GM18873 (cell line): Measurements from ENCODE around the gene POM121.
"Not testable (repeated sequence)": the region's sequence is repeated elsewhere in the genome, so short reads cannot be mapped to it uniquely, and the experiment has no call there.

Source experiments
- ATAC-seq: cut with Tn5 transposase; IDR thresholded peaks from one replicate; pipeline ENCODE4 v1.9.1; 2021; ENCODE audit warnings: mild to moderate bottlenecking, moderate library complexity, moderate number of reproducible peaks; ENCODE audit not compliant: unreplicated experiment, low FRiP score

Gene POM121

DNA sequence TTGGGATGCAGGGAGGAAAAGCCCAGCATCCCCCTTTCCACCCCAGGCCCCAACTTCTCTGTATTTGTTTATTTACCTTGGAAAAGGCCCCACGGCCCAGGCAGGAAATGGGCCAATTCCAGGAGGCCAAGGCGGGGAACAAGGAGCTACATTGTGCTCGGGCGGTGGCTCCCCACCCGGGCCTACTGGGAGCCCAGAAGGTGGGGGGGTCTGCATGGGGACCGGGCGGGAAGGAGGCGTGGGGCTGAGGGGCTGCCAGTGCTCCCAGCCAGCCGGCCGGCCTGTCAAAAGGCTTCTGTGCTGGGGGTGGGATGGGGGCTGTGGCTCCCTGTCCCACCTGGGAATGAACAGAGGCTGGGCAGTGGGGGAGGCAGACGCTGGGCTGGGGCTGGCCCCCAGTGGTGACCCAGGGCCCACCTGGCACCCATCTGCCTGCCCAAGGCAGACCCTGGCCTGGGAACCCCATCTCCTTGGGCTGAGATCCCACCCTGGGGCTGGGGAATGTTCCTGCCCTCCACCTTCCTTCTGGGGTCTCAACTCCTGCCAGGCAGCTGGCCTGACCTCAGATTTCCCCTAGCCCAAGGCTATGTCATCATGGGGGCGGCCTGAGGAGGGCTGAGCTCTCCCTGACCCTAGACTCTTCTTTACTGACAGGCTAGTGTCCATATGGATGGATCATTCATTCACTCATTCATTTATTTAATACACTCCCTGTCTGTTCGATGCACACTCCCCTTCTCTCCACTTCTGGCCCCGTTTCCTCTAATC, 65.4 kb downstream of the POM121 start:
- not testable (repeated sequence) for ATAC-seq

DNA sequence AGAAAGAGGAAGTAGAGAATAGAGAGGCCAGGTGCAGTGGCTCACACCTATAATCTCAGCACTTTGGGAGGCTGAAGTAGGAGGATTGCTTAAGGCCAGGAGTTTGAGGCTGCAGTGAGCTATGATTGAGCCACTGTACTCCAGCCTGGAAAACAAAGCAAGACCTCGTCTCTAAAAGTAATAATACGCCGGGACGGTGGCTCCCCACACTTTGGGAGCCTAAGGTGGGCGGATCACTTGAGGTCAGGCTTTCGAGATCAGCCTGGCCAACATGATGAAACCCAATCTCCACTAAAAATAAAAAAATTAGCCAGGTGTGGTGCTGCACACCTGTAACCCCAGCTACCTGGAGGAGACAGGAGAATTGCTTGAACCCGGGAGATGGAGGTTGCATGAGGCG, 70.6 kb downstream of the POM121 start:
- ATAC-seq, result not testable (repeated sequence)

DNA sequence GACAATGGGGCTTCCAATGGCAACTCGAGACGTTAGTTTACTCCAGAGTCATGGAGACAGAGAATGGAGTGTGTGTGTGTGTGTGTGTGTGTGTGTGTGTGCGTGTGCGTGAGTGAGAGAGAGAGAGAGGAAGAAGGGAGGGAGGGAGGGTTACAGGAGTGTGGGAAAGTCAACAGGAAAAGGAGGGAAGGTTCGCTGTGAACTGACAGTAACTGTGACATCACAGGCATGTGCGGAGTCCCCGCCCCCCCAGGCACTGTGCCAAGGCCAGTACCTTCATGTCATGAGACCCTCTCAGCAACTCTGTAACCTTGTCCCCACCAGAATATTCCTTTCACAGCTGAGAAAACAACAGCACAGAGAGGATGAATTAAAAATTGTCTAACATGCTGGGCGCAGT, 72.6 kb downstream of the POM121 start:
- not testable (repeated sequence) for ATAC-seq

DNA sequence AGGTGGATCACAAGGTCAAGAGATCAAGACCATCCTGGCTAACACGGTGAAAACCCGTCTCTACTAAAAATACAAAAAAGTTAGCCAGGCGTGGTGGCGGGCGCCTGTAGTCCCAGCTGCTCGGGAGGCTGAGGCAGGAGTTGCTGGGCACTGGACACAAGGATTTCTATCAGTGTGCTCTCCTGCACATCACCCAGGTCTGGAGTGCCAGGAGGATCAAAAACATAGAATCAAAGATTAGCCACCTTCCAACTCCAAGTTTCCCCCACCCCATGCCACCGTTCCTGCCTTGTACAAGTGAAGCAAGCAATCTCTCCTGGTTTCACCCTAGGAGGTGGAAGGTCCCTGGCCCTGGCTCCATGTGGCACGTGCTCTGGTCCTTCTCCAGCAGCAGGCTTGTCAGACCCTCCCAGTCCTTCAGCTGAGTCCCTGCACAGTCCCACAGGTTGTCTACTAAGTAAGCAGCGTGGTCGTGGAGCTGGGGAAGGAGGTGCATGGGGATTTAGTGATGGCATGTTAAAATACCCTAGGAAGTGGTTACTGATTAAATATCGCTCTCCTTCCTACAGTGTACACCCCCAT, 73.1 kb downstream of the POM121 start:
- ATAC-seq, result not testable (repeated sequence)
